T-helper 17 cell (primary cell): ENCODE measurements around the gene AQP7. TPM values are rescaled to one million over a fixed set of nuclear protein-coding genes. Genes with fewer than 3 reads are reported as not detected.
A peak's percentile ranks its signal among the peaks of the same experiment; 100 is the strongest.
"Not testable (repeated sequence)": the region's sequence is repeated elsewhere in the genome, so short reads cannot be mapped to it uniquely, and the experiment has no call there.

Experiments
- ATAC-seq: fragments of 150-1000 bp; cut with Tn5 transposase; 2 replicates; pipeline ENCODE4 v1.10.0; 2021; ENCODE audit warnings: mild to moderate bottlenecking, moderate library complexity
- DNase-seq, 3 donors: peaks; one replicate each; pipeline versions ENCODE4 v3.0.0 to v3.0.0-alpha.2; 2020 to 2021
- H3K9me3 ChIP-seq: one replicate; pipeline ENCODE4 v1.7.0; 2013; ENCODE audit warnings: low read length, mild to moderate bottlenecking; ENCODE audit not compliant: control insufficient read depth, poor library complexity, severe bottlenecking
- H3K27ac Mint-ChIP-seq: one replicate; pipeline ENCODE4 v1.8.0; 2022; ENCODE audit warnings: mild to moderate bottlenecking, moderate library complexity, mixed read lengths
- H3K27me3 Mint-ChIP-seq: one replicate; pipeline ENCODE4 v1.8.0; 2022; ENCODE audit warnings: mixed read lengths
- H3K36me3 Mint-ChIP-seq: one replicate; pipeline ENCODE4 v1.8.0; 2022; ENCODE audit warnings: low read depth, mixed read lengths
- H3K4me1 Mint-ChIP-seq: one replicate; pipeline ENCODE4 v1.8.0; 2022; ENCODE audit warnings: mild to moderate bottlenecking, mixed read lengths
- H3K4me3 Mint-ChIP-seq: one replicate; pipeline ENCODE4 v1.8.0; 2022; ENCODE audit warnings: mild to moderate bottlenecking, moderate library complexity, mixed read lengths
- total RNA-seq, 4 donors: library from RNA in 2 of 4; stranded (reverse) in 2 of 4; gene quantifications; one replicate each; pipeline ENCODE4 v1.2.3 and lab custom pipeline; 2022 to 2026

The AQP7 gene
- total RNA-seq, 2 donors from 2014 or later, result 0.31 to 1.2 TPM

GRCh38 chr9:33366979-33367480, 35.3 kb downstream of the AQP7 start:
- H3K9me3 ChIP-seq, result no peaks in the 10 kb centered on the region
- H3K4me1 Mint-ChIP-seq, result peaks cover 2% of the 10 kb centered on the region
- no peak overlapping the region for H3K4me3 Mint-ChIP-seq
- H3K36me3 Mint-ChIP-seq, result peaks cover 12% of the 10 kb centered on the region
- no peak overlapping the region for H3K27ac Mint-ChIP-seq
- ATAC-seq, result no peak
- H3K27me3 Mint-ChIP-seq, result no peaks in the 10 kb centered on the region
- DNase-seq, result no peak

GRCh38 chr9:33364814-33365213, 37.6 kb downstream of the AQP7 start:
- DNase-seq, H3K4me3 Mint-ChIP-seq, H3K4me1 Mint-ChIP-seq, H3K9me3 ChIP-seq, H3K27me3 Mint-ChIP-seq, H3K36me3 Mint-ChIP-seq, ATAC-seq: not testable (repeated sequence)
- peak overlapping the region; percentile 63 for H3K27ac Mint-ChIP-seq

GRCh38 chr9:33364127-33364526, 38.2 kb downstream of the AQP7 start:
- H3K27ac Mint-ChIP-seq, result peak overlapping the region; percentile 63
- no peak for ATAC-seq
- H3K4me3 Mint-ChIP-seq, result no peak overlapping the region
- DNase-seq, result no peak
- peaks cover 4% of the 10 kb centered on the region for H3K36me3 Mint-ChIP-seq
- H3K9me3 ChIP-seq, result no peaks in the 10 kb centered on the region
- no peaks in the 10 kb centered on the region for H3K4me1 Mint-ChIP-seq
- H3K27me3 Mint-ChIP-seq, result no peaks in the 10 kb centered on the region

GRCh38 chr9:33358641-33359040, 43.7 kb downstream of the AQP7 start:
- not testable (repeated sequence) for H3K27me3 Mint-ChIP-seq, H3K4me3 Mint-ChIP-seq, H3K36me3 Mint-ChIP-seq, H3K27ac Mint-ChIP-seq, H3K4me1 Mint-ChIP-seq, H3K9me3 ChIP-seq, DNase-seq, ATAC-seq

GRCh38 chr9:33355933-33356332, 46.4 kb downstream of the AQP7 start:
- H3K4me3 Mint-ChIP-seq, result no peak overlapping the region
- no peak overlapping the region for H3K27ac Mint-ChIP-seq
- ATAC-seq (no peak), DNase-seq (no peak)
- peaks cover 5% of the 10 kb centered on the region for H3K4me1 Mint-ChIP-seq
- H3K36me3 Mint-ChIP-seq, result no peaks in the 10 kb centered on the region
- H3K9me3 ChIP-seq, result no peaks in the 10 kb centered on the region
- no peaks in the 10 kb centered on the region for H3K27me3 Mint-ChIP-seq

GRCh38 chr9:33354651-33355211, 47.6 kb downstream of the AQP7 start:
- no peaks in the 10 kb centered on the region for H3K9me3 ChIP-seq
- Mint-ChIP-seq H3K36me3 (no peaks in the 10 kb centered on the region), H3K27ac (peak overlapping the region; percentile 57), H3K4me3 (no peak overlapping the region), H3K4me1 (peaks cover 5% of the 10 kb centered on the region), H3K27me3 (no peaks in the 10 kb centered on the region)
- DNase-seq, result no peak
- peak; percentile 28 for ATAC-seq

GRCh38 chr9:33351547-33351946, 50.8 kb downstream of the AQP7 start:
- Mint-ChIP-seq H3K36me3 (peaks cover 12% of the 10 kb centered on the region), H3K27ac (peak overlapping the region; percentile 51), H3K4me3 (no peak overlapping the region), H3K4me1 (peaks cover 5% of the 10 kb centered on the region), H3K27me3 (no peaks in the 10 kb centered on the region)
- no peaks in the 10 kb centered on the region for H3K9me3 ChIP-seq
- ATAC-seq, result no peak
- DNase-seq, result no peak

- Mint-ChIP-seq H3K36me3 (peaks cover 17% of the 10 kb centered on the region), H3K4me3 (no peak overlapping the region), H3K4me1 (peaks cover 5% of the 10 kb centered on the region), H3K27ac (peak overlapping the region; percentile 32), H3K27me3 (no peaks in the 10 kb centered on the region)
- no peaks in the 10 kb centered on the region for H3K9me3 ChIP-seq
- ATAC-seq, result no peak
- DNase-seq, result no peak
These were observed 52.1 kb downstream of the AQP7 start for GRCh38 chr9:33350310-33350709.

- Mint-ChIP-seq H3K4me3 (no peak overlapping the region), H3K27ac (peak overlapping the region; percentile 32), H3K4me1 (peaks cover 5% of the 10 kb centered on the region), H3K27me3 (no peaks in the 10 kb centered on the region), H3K36me3 (peaks cover 17% of the 10 kb centered on the region)
- ATAC-seq (no peak), DNase-seq (no peak)
- no peaks in the 10 kb centered on the region for H3K9me3 ChIP-seq
These were observed 52.6 kb downstream of the AQP7 start for GRCh38 chr9:33349743-33350142.

- Mint-ChIP-seq H3K27me3 (no peaks in the 10 kb centered on the region), H3K4me3 (no peak overlapping the region), H3K4me1 (no peaks in the 10 kb centered on the region), H3K27ac (peak overlapping the region; percentile 0), H3K36me3 (peaks cover 21% of the 10 kb centered on the region)
- DNase-seq (no peak), ATAC-seq (no peak)
- no peaks in the 10 kb centered on the region for H3K9me3 ChIP-seq
These were observed 53.4 kb downstream of the AQP7 start for GRCh38 chr9:33348998-33349397.

- ATAC-seq, result no peak
- no peak for DNase-seq
- Mint-ChIP-seq H3K4me1 (no peaks in the 10 kb centered on the region), H3K27me3 (no peaks in the 10 kb centered on the region), H3K4me3 (no peak overlapping the region), H3K27ac (no peak overlapping the region), H3K36me3 (peaks cover 21% of the 10 kb centered on the region)
- no peaks in the 10 kb centered on the region for H3K9me3 ChIP-seq
These were observed 55.8 kb downstream of the AQP7 start for GRCh38 chr9:33346564-33346963.

GRCh38 chr9:33344145-33344544, 58.2 kb downstream of the AQP7 start:
- H3K27ac Mint-ChIP-seq, result no peak overlapping the region
- peaks cover 23% of the 10 kb centered on the region for H3K36me3 Mint-ChIP-seq
- peaks cover 3% of the 10 kb centered on the region for H3K9me3 ChIP-seq
- ATAC-seq (no peak), DNase-seq (no peak)
- H3K4me3 Mint-ChIP-seq, result no peak overlapping the region
- no peaks in the 10 kb centered on the region for H3K27me3 Mint-ChIP-seq
- no peaks in the 10 kb centered on the region for H3K4me1 Mint-ChIP-seq

GRCh38 chr9:33341182-33341581, 61.2 kb downstream of the AQP7 start:
- no peaks in the 10 kb centered on the region for H3K27me3 Mint-ChIP-seq
- no peak for ATAC-seq
- peaks cover 9% of the 10 kb centered on the region for H3K36me3 Mint-ChIP-seq
- H3K27ac Mint-ChIP-seq, result no peak overlapping the region
- H3K9me3 ChIP-seq, result peaks cover 3% of the 10 kb centered on the region
- H3K4me1 Mint-ChIP-seq, result no peaks in the 10 kb centered on the region
- DNase-seq, result no peak
- H3K4me3 Mint-ChIP-seq, result no peak overlapping the region

- H3K9me3 ChIP-seq, result peaks cover 3% of the 10 kb centered on the region
- Mint-ChIP-seq H3K27me3 (no peaks in the 10 kb centered on the region), H3K4me1 (no peaks in the 10 kb centered on the region), H3K27ac (no peak overlapping the region), H3K4me3 (no peak overlapping the region), H3K36me3 (peaks cover 9% of the 10 kb centered on the region)
- DNase-seq (no peak), ATAC-seq (no peak)
These were observed 62.2 kb downstream of the AQP7 start for GRCh38 chr9:33340186-33340585.
